Fibroblast of skin of back (primary cell): ENCODE measurements around the gene STX8.

ENCODE experiments used
- DNase-seq: peaks from one replicate; pipeline ENCODE4 v3.0.0-alpha.2; 2013

Gene STX8

GRCh38 chr17:9554715-9555114 lies 20.9 kb downstream of the STX8 start:
- peak; percentile 40 for DNase-seq

- no peak for DNase-seq
Measured at GRCh38 chr17:9553596-9553995, 22.0 kb downstream of the STX8 start.

GRCh38 chr17:9553181-9553580 lies 22.4 kb downstream of the STX8 start:
- no peak for DNase-seq

- DNase-seq: no peak
Measured at GRCh38 chr17:9549215-9549614, 26.4 kb downstream of the STX8 start.

- no peak for DNase-seq
Measured at GRCh38 chr17:9544221-9544620, 31.4 kb downstream of the STX8 start.

- no peak for DNase-seq
Measured at GRCh38 chr17:9541718-9542117, 33.9 kb downstream of the STX8 start.

GRCh38 chr17:9538626-9539025 lies 37.0 kb downstream of the STX8 start:
- no peak for DNase-seq

- DNase-seq: no peak
Measured at GRCh38 chr17:9537177-9537776, 38.3 kb downstream of the STX8 start.

GRCh38 chr17:9536061-9536460 lies 39.6 kb downstream of the STX8 start:
- no peak for DNase-seq

GRCh38 chr17:9533441-9533840 lies 42.2 kb downstream of the STX8 start:
- DNase-seq: no peak

GRCh38 chr17:9532715-9533114 lies 42.9 kb downstream of the STX8 start:
- no peak for DNase-seq

- no peak for DNase-seq
Measured at GRCh38 chr17:9531034-9531433, 44.6 kb downstream of the STX8 start.

- DNase-seq: peak; percentile 34
Measured at GRCh38 chr17:9529033-9529700, 46.5 kb downstream of the STX8 start.

GRCh38 chr17:9527788-9528187 lies 47.8 kb downstream of the STX8 start:
- DNase-seq: no peak

- peak; percentile 53 for DNase-seq
Measured at GRCh38 chr17:9522074-9522473, 53.5 kb downstream of the STX8 start.

GRCh38 chr17:9521062-9521461 lies 54.6 kb downstream of the STX8 start:
- no peak for DNase-seq

- DNase-seq: no peak
Measured at GRCh38 chr17:9520649-9521048, 55.0 kb downstream of the STX8 start.

GRCh38 chr17:9519583-9520272 lies 55.9 kb downstream of the STX8 start:
- no peak for DNase-seq

- DNase-seq: no peak
Measured at GRCh38 chr17:9517396-9517795, 58.2 kb downstream of the STX8 start.

- DNase-seq: no peak
Measured at GRCh38 chr17:9513266-9513665, 62.4 kb downstream of the STX8 start.

GRCh38 chr17:9512323-9513168 lies 63.1 kb downstream of the STX8 start:
- DNase-seq: peak; percentile 66

GRCh38 chr17:9509236-9509816 lies 66.3 kb downstream of the STX8 start:
- no peak for DNase-seq

- no peak for DNase-seq
Measured at GRCh38 chr17:9499041-9499440, 76.6 kb downstream of the STX8 start.
